H1 (cell line): Measurements from ENCODE around the gene LMX1B. TPM values are rescaled to one million over a fixed set of nuclear protein-coding genes. Genes with fewer than 3 reads are reported as not detected.

Experiments
- CTCF ChIA-PET: fragments of 300-600 bp; sonication (Branson Sonifier 250); formaldehyde crosslinking; loops from one replicate; lab custom pipeline; 2021; ENCODE audit not compliant: partially characterized antibody; lab: Charles Lee
- POLR2A ChIA-PET: fragments of 300-600 bp; sonication (Branson Sonifier 250); formaldehyde crosslinking; loops from one replicate; lab custom pipeline; 2021; ENCODE audit warnings: inconsistent platforms; ENCODE audit not compliant: partially characterized antibody; lab: Charles Lee
- DNase-seq, 2 experiments: peaks; one replicate each; pipeline versions ENCODE4 v3.0.0 to v3.0.0-alpha.2; 2010 to 2022; ENCODE audit warnings: low spot score in 2 of 2, low read depth in 1 of 2, mixed read lengths in 1 of 2
- FAIRE-seq: peaks from 2 replicates; lab custom pipeline; 2011; peaks lifted over from hg19 to GRCh38; lab: Jason Lieb, UNC
- H2AFZ ChIP-seq: 2 replicates; pipeline ENCODE4 v1.8.1; 2012; ENCODE audit warnings: low read length, inconsistent platforms
- H2AK5ac ChIP-seq: 2 replicates; pipeline ENCODE4 v1.6.1; 2013; ENCODE audit warnings: low read depth, low read length
- H2BK120ac ChIP-seq: replicated peaks from 2 replicates; pipeline ENCODE3; 2013; ENCODE audit warnings: low read depth, low read length, inconsistent platforms
- H2BK12ac ChIP-seq: 2 replicates; pipeline ENCODE4 v1.6.1; 2013; ENCODE audit warnings: low read depth, low read length
- H2BK15ac ChIP-seq: 2 replicates; pipeline ENCODE4 v1.6.1; 2013; ENCODE audit warnings: low read length
- H2BK20ac ChIP-seq: 2 replicates; pipeline ENCODE4 v1.6.1; 2013; ENCODE audit warnings: low read length
- H2BK5ac ChIP-seq: 2 replicates; pipeline ENCODE4 v1.6.1; 2013; ENCODE audit warnings: low read depth, low read length
- H3K14ac ChIP-seq: 2 replicates; pipeline ENCODE4 v1.6.1; 2013; ENCODE audit warnings: inconsistent platforms; ENCODE audit not compliant: insufficient read length
- H3K18ac ChIP-seq: 2 replicates; pipeline ENCODE4 v1.6.1; 2013; ENCODE audit warnings: low read length; ENCODE audit errors: extremely low read depth
- H3K23ac ChIP-seq: 2 replicates; pipeline ENCODE4 v1.6.1; 2013; ENCODE audit warnings: inconsistent platforms; ENCODE audit not compliant: insufficient read length
- H3K23me2 ChIP-seq: 2 replicates; pipeline ENCODE4 v1.6.1; 2013; ENCODE audit warnings: low read depth, low read length
- H3K27ac ChIP-seq: 2 replicates; pipeline ENCODE4 v1.6.1; 2011; ENCODE audit warnings: low read depth, low read length, inconsistent platforms
- H3K27me3 ChIP-seq, 4 experiments: replicated peaks in 1 of 4; 1 replicate in 1 of 4; 2 replicates in 3 of 4; pipeline versions ENCODE4 v1.6.1 to v1.8.1; 2011 to 2013; ENCODE audit warnings: low read length in 3 of 4, mild to moderate bottlenecking in 3 of 4, inconsistent platforms in 2 of 4, mixed read lengths in 2 of 4, moderate library complexity in 1 of 4; ENCODE audit not compliant: control insufficient read depth in 3 of 4, insufficient read depth in 3 of 4; ENCODE audit errors: extremely low read depth in 1 of 4
- H3K36me3 ChIP-seq, 4 experiments: 2 replicates each; pipeline versions ENCODE4 v1.6.1 to v1.8.1; 2011 to 2013; ENCODE audit warnings: mild to moderate bottlenecking in 4 of 4, low read length in 3 of 4, moderate library complexity in 2 of 4, control low read depth in 1 of 4, inconsistent platforms in 1 of 4; ENCODE audit not compliant: insufficient read depth in 4 of 4, control insufficient read depth in 2 of 4
- H3K4ac ChIP-seq: replicated peaks from 2 replicates; pipeline ENCODE3; 2013; ENCODE audit warnings: low read length, low read depth, mixed read lengths, inconsistent platforms; ENCODE audit not compliant: insufficient read length
- H3K4me1 ChIP-seq, 4 experiments: replicated peaks in 1 of 4; 1 replicate in 1 of 4; 2 replicates in 3 of 4; pipeline versions ENCODE4 v1.6.1 to v1.8.1; 2011 to 2013; ENCODE audit warnings: low read length in 3 of 4, inconsistent platforms in 2 of 4, mixed read lengths in 1 of 4; ENCODE audit not compliant: insufficient read depth in 4 of 4, control insufficient read depth in 3 of 4
- H3K4me2 ChIP-seq, 2 experiments: 2 replicates each; pipeline versions ENCODE4 v1.6.1 to v1.8.1; 2011 to 2013; ENCODE audit warnings: low read depth in 2 of 2, low read length in 2 of 2, control low read depth in 1 of 2, inconsistent platforms in 1 of 2, mild to moderate bottlenecking in 1 of 2; ENCODE audit not compliant: insufficient read depth in 1 of 2
- H3K4me3 ChIP-seq, 4 experiments: fragments of 200-600, 300-600 bp in 1 of 4; sonication (generic), shearing (Covaris generic), sonication (Bioruptor Twin) in 1 of 4; 2 replicates each; pipeline versions ENCODE4 v1.5.1 to v1.8.1; 2011 to 2016; ENCODE audit warnings: low read length in 4 of 4, low read depth in 3 of 4, control low read depth in 2 of 4, inconsistent platforms in 2 of 4, mild to moderate bottlenecking in 2 of 4, mixed read lengths in 1 of 4, moderate library complexity in 1 of 4; ENCODE audit not compliant: insufficient read depth in 2 of 4; ENCODE audit errors: extremely low read depth in 1 of 4
- H3K56ac ChIP-seq: replicated peaks from 2 replicates; pipeline ENCODE3; 2013; ENCODE audit warnings: low read depth, mild to moderate bottlenecking, mixed read lengths, low read length, inconsistent platforms; ENCODE audit not compliant: insufficient read length
- H3K79me1 ChIP-seq: 2 replicates; pipeline ENCODE4 v1.6.1; 2013; ENCODE audit warnings: low read depth, low read length, control low read depth
- H3K79me2 ChIP-seq, 2 experiments: 2 replicates each; pipeline versions ENCODE4 v1.6.1 to v1.8.1; 2012 to 2013; ENCODE audit warnings: low read length in 2 of 2, mild to moderate bottlenecking in 2 of 2, inconsistent platforms in 1 of 2; ENCODE audit not compliant: insufficient read depth in 2 of 2, control insufficient read depth in 1 of 2
- H3K9ac ChIP-seq, 4 experiments: replicated peaks in 1 of 4; 1 replicate in 1 of 4; 2 replicates in 3 of 4; pipeline versions ENCODE4 v1.6.1 to v1.8.1; 2011 to 2013; ENCODE audit warnings: low read depth in 3 of 4, low read length in 3 of 4, control low read depth in 2 of 4, mild to moderate bottlenecking in 2 of 4, moderate library complexity in 2 of 4, inconsistent platforms in 1 of 4; ENCODE audit errors: extremely low read depth in 1 of 4
- H3K9me3 ChIP-seq, 2 experiments: 2 replicates each; pipeline versions ENCODE4 v1.6.1 to v1.8.1; 2012 to 2013; ENCODE audit warnings: mild to moderate bottlenecking in 2 of 2, moderate library complexity in 2 of 2, control low read depth in 1 of 2, inconsistent platforms in 1 of 2, low read depth in 1 of 2, low read length in 1 of 2, mixed read lengths in 1 of 2; ENCODE audit not compliant: insufficient read depth in 2 of 2
- H4K20me1 ChIP-seq, 2 experiments: replicated peaks in 1 of 2; 2 replicates each; pipeline versions ENCODE3 to v1.8.1; 2011 to 2013; ENCODE audit warnings: inconsistent platforms in 2 of 2, low read length in 2 of 2, mild to moderate bottlenecking in 1 of 2; ENCODE audit not compliant: insufficient read depth in 2 of 2, control insufficient read depth in 1 of 2
- H4K5ac ChIP-seq: 2 replicates; pipeline ENCODE4 v1.6.1; 2013; ENCODE audit warnings: low read length, low read depth, mixed read lengths, inconsistent platforms; ENCODE audit not compliant: insufficient read length
- H4K8ac ChIP-seq: 2 replicates; pipeline ENCODE4 v1.8.0; 2013; ENCODE audit warnings: mild to moderate bottlenecking, moderate library complexity, low read length, inconsistent platforms; ENCODE audit not compliant: insufficient read depth; ENCODE audit errors: extremely low read depth
- H4K91ac ChIP-seq: replicated peaks from 2 replicates; pipeline ENCODE3; 2013; ENCODE audit warnings: low read length, mixed read lengths, inconsistent platforms; ENCODE audit not compliant: insufficient read length
- ASH2L ChIP-seq: fragments of 200-600, 300-600 bp; sonication (generic); IDR thresholded peaks from one replicate; pipeline ENCODE4 v1.7.1; 2017; ENCODE audit warnings: low read length
- ATF2 ChIP-seq: IDR thresholded peaks from 2 replicates; pipeline ENCODE4 v1.6.1; 2012; ENCODE audit warnings: low read length, inconsistent platforms
- BACH1 ChIP-seq: IDR thresholded peaks from 2 replicates; pipeline ENCODE4 v1.6.1; 2012; ENCODE audit warnings: low read length, improper control_type of control experiment
- CBX8 ChIP-seq: fragments of 300-800, 300-1000 bp; sonication (generic); IDR thresholded peaks from 2 replicates; pipeline ENCODE4 v1.7.1; 2016; ENCODE audit warnings: low read depth, low read length, borderline replicate concordance
- CHD1 ChIP-seq: IDR thresholded peaks from 2 replicates; pipeline ENCODE4 v1.6.1; 2012; ENCODE audit warnings: low read depth, low read length, improper control_type of control experiment
- JUN ChIP-seq: IDR thresholded peaks from 2 replicates; pipeline ENCODE4 v1.6.1; 2011; ENCODE audit warnings: low read depth, mild to moderate bottlenecking, improper control_type of control experiment, low read length
- JUND ChIP-seq: IDR thresholded peaks from 2 replicates; pipeline ENCODE4 v1.6.1; 2011; ENCODE audit warnings: mild to moderate bottlenecking, improper control_type of control experiment, low read length
- KDM4A ChIP-seq: IDR thresholded peaks from one replicate; pipeline ENCODE4 v1.7.1; 2012; ENCODE audit warnings: low read depth, mild to moderate bottlenecking, moderate library complexity, low read length, inconsistent platforms; ENCODE audit not compliant: severe bottlenecking
- NANOG ChIP-seq: IDR thresholded peaks from 2 replicates; pipeline ENCODE4 v1.6.1; 2011; ENCODE audit warnings: low read length, low read depth, mild to moderate bottlenecking, inconsistent platforms; ENCODE audit not compliant: insufficient read depth, poor library complexity, severe bottlenecking
- RXRA ChIP-seq: IDR thresholded peaks from 2 replicates; pipeline ENCODE4 v1.6.1; 2011; ENCODE audit warnings: low read depth, mild to moderate bottlenecking, low read length, moderate library complexity; ENCODE audit not compliant: insufficient read depth
- WGBS, 2 experiments: shearing (Covaris generic) in 1 of 2; methylation state at CpG; one replicate each; pipeline versions ENCODE4 v1.1.6 to v1.1.7; 2013 to 2015; ENCODE audit warnings: low lambda C conversion rate in 2 of 2, mixed read lengths in 2 of 2, inconsistent platforms in 1 of 2, low coverage in 1 of 2, missing lambda C conversion rate in 1 of 2; ENCODE audit not compliant: insufficient replicate concordance in 2 of 2, insufficient coverage in 1 of 2, insufficient read length in 1 of 2; ENCODE audit errors: extremely low coverage in 1 of 2, missing lambda C conversion rate in 1 of 2; 5-methylcytosine and 5-hydroxymethylcytosine counted together
- polyA plus RNA-seq, 7 experiments: library from polyadenylated mRNA; depleted of rRNA in 3 of 7; stranded (reverse) in 5 of 7; unstranded in 2 of 7; fragments of >200 nt in 5 of 7; fragments of 200-250 nt in 2 of 7; gene quantifications; 1 replicate in 5 of 7; 2 replicates in 1 of 7; 4 replicates in 1 of 7; pipeline versions ENCODE4 v1.2.1 to v1.2.3, GENCODE V29; 2011 to 2013; ENCODE audit warnings: missing spikeins in 2 of 7, mixed read lengths in 2 of 7
- total RNA-seq: library from RNA; stranded (reverse); fragmentation: NEBNext Ultra II Directional; extraction: Animal tissue kit (Norgen Biotek cat#: 25700); gene quantifications from 2 replicates; pipeline ENCODE4 v1.2.1, GENCODE V29; 2021

Gene LMX1B
- total and polyA plus RNA-seq, 2 of the 8 experiments (the other 6 are each of a cell fraction or from before 2014, with no cell fraction given): 0.09 to 0.37 TPM

DNA sequence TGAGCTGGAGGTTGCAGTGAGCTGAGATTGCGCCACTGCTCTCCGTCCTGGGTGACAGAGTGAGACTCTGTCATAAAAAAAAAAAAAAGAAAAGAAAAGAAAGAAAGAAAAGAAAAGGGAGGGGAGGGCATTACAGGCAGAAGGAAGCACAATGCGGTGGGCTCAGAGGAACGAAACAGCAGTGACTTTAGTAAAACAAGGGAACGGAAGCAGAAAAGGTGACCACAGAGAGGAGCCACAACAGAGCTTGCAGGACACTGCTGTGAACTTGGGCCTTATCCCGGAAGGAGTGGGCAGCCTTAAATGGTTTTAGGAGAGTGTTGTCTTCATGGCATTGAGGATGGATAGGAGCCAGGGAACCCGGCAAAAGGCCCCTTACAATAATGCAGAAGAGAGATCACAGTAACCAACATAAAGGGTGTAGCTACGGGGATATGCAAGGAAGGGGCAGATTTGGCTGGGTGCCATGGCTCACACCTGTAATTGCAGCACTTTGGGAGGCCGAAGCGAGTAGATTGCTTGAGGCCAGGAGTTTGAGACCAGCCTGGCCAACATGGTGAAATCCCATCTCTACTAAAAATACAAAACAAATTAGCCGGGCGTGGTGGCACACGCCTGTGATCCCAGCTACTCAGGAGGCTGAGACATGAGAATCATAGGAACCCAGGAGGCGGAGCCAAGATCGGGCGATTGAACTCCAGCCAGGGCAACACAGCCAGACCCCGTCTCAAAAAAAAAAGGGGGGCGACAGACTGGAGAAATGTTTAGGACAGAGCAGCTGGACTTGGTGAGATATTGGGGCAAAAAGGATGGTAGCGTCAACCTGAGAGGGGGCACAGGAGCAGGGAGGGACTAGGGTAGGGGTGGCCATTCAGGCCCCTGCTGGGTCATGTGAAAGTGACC lies 107.2 kb downstream of the LMX1B start:
- H3K9ac ChIP-seq: no peak overlapping the region
- FAIRE-seq: no peak
- WGBS, 2 experiments: 85% methylated on average over 18 of the region's 19 CpGs; no CpG with 5 or more reads in 1 of the 2 experiments
- TF ChIP-seq KDM4A: no peak
- TF ChIP-seq RXRA: no peak
- TF ChIP-seq JUN: no peak
- TF ChIP-seq BACH1: no peak
- no peak for TF ChIP-seq JUND
- no peak for TF ChIP-seq CBX8
- no peak for TF ChIP-seq CHD1
- TF ChIP-seq ASH2L: no peak
- TF ChIP-seq ATF2: no peak
- no peak for TF ChIP-seq NANOG

More for the DNA sequence above, 107.2 kb downstream of the LMX1B start:
- Histone ChIP-seq H3K79me2 (no peaks in the 10 kb centered on the region), H4K5ac (no peak overlapping the region), H3K4ac (no peak overlapping the region), H3K14ac (no peak overlapping the region), H3K27me3 (peaks cover 3 to 26% (median 20%) of the 10 kb centered on the region in 4 experiments), H3K23ac (no peak overlapping the region), H3K27ac (no peak overlapping the region), H3K4me3 (no peak overlapping the region), H2AK5ac (no peak overlapping the region), H4K20me1 (peaks cover 0 to 2% of the 10 kb centered on the region in 2 experiments), H3K4me1 (peaks cover 7 to 15% (median 12%) of the 10 kb centered on the region in 4 experiments), H3K18ac (no peak overlapping the region), H2BK5ac (no peak overlapping the region), H4K91ac (no peak overlapping the region), H3K23me2 (peaks cover 13% of the 10 kb centered on the region; the same call in 1 of the 2 replicates), H2BK12ac (peak overlapping the region; percentile 35; the same call in 1 of the 2 replicates), H2BK15ac (no peak overlapping the region), H3K4me2 (no peak overlapping the region; a peak in 1 of 4 replicates), H3K56ac (no peak overlapping the region), H2BK120ac (no peak overlapping the region), H2BK20ac (peak overlapping the region; percentile 2; the same call in 1 of the 2 replicates), H3K36me3 (no peaks in the 10 kb centered on the region), H3K79me1 (no peaks in the 10 kb centered on the region), H2AFZ (no peak overlapping the region), H3K9me3 (no peaks in the 10 kb centered on the region), H4K8ac (no peak overlapping the region)
- peak in 1 of 2 experiments; percentile 36 for DNase-seq
- ChIA-PET CTCF (interaction anchor here (0.6 to 4.1 kb wide), 9 partner anchors 10 to 84 kb away, joined by 3 to 45 read pairs (median 3); partner anchors contain the start of gene ZBTB43), POLR2A (interaction anchor here (1.9 kb wide), 1 partner anchor 49 kb away, joined by 4 read pairs; no protein-coding TSS in a partner anchor)
